Measurements from ENCODE around the gene S100A14. TPM values are rescaled to one million over a fixed set of nuclear protein-coding genes. Genes with fewer than 3 reads are reported as not detected.

S100A14 gene
- total RNA-seq, 3 donors from 2014 or later: 0.32 to 0.43 TPM; not detected in 1

DNA sequence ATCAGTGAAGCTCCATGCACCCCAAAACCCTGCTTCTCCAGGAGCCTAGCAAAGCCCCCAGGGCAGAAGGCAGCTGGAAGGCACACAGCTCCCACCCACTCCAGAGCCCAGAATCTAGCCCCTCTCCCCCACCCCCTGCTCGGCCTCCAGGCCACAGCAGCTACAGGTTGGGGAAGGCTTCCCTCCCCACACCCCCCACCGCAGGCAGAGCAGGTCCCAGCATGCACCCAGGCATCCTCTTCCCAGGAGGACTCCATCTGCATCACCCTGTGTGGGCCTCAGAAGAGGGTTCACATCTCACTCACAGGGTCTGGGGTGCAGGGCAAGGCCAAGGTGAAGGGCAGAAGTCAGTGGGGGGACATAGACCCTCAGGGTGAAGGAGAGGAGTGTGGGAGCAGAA, 719 bp downstream of the S100A14 start:
- Mint-ChIP-seq H3K9me3 (no peaks in the 10 kb centered on the region), H3K4me1 (ENCODE audit: low read depth) (peaks cover 3% of the 10 kb centered on the region), H3K4me3 (no peak overlapping the region), H3K36me3 (ENCODE audit: insufficient read depth) (no peaks in the 10 kb centered on the region), H3K27me3 (ENCODE audit: low read depth) (no peaks in the 10 kb centered on the region)
- no peak for DNase-seq
- ATAC-seq: no peak

GRCh38 chr1:153614906-153615305, 1.2 kb downstream of the S100A14 start:
- ATAC-seq (no peak), DNase-seq (no peak)
- H3K4me1 Mint-ChIP-seq (ENCODE audit: low read depth): peaks cover 3% of the 10 kb centered on the region
- H3K36me3 Mint-ChIP-seq (ENCODE audit: insufficient read depth): no peaks in the 10 kb centered on the region
- no peak overlapping the region for H3K4me3 Mint-ChIP-seq
- H3K27me3 Mint-ChIP-seq (ENCODE audit: low read depth): no peaks in the 10 kb centered on the region
- no peaks in the 10 kb centered on the region for H3K9me3 Mint-ChIP-seq

DNA sequence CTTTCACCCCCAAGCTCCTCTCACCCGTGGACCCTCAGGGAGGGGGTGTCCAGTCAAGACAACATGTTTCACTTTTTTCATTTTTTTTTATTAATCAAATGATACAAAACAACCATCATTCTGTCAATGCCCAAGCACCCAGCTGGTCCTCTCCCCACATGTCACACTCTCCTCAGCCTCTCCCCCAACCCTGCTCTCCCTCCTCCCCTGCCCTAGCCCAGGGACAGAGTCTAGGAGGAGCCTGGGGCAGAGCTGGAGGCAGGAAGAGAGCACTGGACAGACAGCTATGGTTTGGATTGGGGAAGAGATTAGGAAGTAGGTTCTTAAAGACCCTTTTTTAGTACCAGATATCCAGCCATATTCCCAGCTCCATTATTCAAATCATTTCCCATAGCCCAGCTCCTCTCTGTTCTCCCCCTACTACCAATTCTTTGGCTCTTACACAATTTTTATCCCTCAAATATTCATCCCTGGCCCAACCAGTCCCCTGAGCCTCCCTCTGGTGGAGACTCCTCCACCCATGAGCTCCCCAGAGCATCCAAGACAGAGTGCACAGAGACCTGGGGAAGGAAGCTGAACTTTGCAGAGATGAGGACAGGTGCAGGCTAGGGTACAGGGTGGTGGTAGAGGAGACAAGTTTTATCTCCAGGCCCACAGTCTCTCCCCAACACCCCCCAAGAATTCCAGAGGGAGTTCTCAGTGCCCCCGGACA, 1.8 kb downstream of the S100A14 start:
- Mint-ChIP-seq H3K4me3 (no peak overlapping the region), H3K27me3 (ENCODE audit: low read depth) (no peaks in the 10 kb centered on the region), H3K9me3 (no peaks in the 10 kb centered on the region), H3K36me3 (ENCODE audit: insufficient read depth) (no peaks in the 10 kb centered on the region), H3K4me1 (ENCODE audit: low read depth) (peaks cover 3% of the 10 kb centered on the region)
- no peak for DNase-seq
- ATAC-seq: no peak

DNA sequence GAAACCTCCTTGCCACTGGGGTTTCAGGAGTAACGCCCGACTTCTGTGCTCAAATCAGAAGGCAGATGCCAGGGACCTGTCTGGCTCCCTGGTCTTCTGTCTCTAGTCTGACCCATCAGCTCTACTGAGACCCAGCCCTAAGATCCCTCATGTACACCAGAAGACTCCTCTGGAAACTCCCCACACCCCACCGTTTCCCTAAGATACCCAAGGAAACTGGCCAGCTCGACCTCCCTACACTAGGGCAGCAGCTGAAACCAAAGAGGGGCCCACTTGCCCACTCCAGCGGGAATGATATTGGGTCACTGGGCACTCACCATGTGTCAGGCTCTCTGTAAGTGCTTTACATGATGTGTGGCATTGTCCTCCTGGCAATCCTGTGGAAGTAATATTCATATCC, 2.7 kb downstream of the S100A14 start:
- Mint-ChIP-seq H3K4me3 (no peak overlapping the region), H3K36me3 (ENCODE audit: insufficient read depth) (no peaks in the 10 kb centered on the region), H3K9me3 (no peaks in the 10 kb centered on the region), H3K4me1 (ENCODE audit: low read depth) (peaks cover 3% of the 10 kb centered on the region), H3K27me3 (ENCODE audit: low read depth) (no peaks in the 10 kb centered on the region)
- DNase-seq: no peak
- no peak for ATAC-seq

- no peaks in the 10 kb centered on the region for H3K36me3 Mint-ChIP-seq (ENCODE audit: insufficient read depth)
- DNase-seq (no peak), ATAC-seq (no peak)
- H3K4me1 Mint-ChIP-seq (ENCODE audit: low read depth): peaks cover 3% of the 10 kb centered on the region
- H3K9me3 Mint-ChIP-seq: no peaks in the 10 kb centered on the region
- no peak within 1 kb of the TSS for H3K4me3 Mint-ChIP-seq
- no peaks in the 10 kb centered on the region for H3K27me3 Mint-ChIP-seq (ENCODE audit: low read depth)
Observed at GRCh38 chr1:153612755-153613331, 3.3 kb downstream of the S100A14 start, which contains the start of gene S100A16. S100A16 (minus strand) TSS chr1:153613137; CDS start chr1:153608151, 4,986 bp downstream.

GRCh38 chr1:153612111-153612754, 3.9 kb downstream of the S100A14 start:
- no peak overlapping the region for H3K4me3 Mint-ChIP-seq
- DNase-seq: no peak
- H3K4me1 Mint-ChIP-seq (ENCODE audit: low read depth): no peaks in the 10 kb centered on the region
- H3K27me3 Mint-ChIP-seq (ENCODE audit: low read depth): no peaks in the 10 kb centered on the region
- H3K36me3 Mint-ChIP-seq (ENCODE audit: insufficient read depth): no peaks in the 10 kb centered on the region
- no peaks in the 10 kb centered on the region for H3K9me3 Mint-ChIP-seq
- ATAC-seq: no peak

DNA sequence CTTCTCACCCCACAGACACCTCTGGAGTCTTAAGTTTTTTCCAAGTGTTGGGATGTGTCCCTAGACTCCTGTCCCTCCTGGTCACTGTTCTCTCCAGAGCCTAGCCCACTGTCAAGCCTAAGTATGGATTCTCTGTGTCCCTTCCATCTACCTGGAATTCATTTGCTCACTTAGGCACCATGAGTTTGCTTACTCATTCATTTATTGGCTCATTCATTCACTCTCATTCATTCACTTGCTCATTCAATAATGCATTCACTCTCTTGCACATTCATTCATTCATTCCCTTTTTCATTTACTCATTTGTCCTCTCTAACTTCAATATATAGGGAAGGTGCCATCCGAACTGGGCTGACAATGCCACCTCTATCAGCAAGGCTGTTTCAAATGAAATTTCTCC, 4.8 kb downstream of the S100A14 start:
- no peaks in the 10 kb centered on the region for H3K9me3 Mint-ChIP-seq
- DNase-seq: no peak
- no peaks in the 10 kb centered on the region for H3K4me1 Mint-ChIP-seq (ENCODE audit: low read depth)
- H3K27me3 Mint-ChIP-seq (ENCODE audit: low read depth): no peaks in the 10 kb centered on the region
- H3K4me3 Mint-ChIP-seq: no peak overlapping the region
- ATAC-seq: no peak
- H3K36me3 Mint-ChIP-seq (ENCODE audit: insufficient read depth): no peaks in the 10 kb centered on the region

- Mint-ChIP-seq H3K9me3 (no peaks in the 10 kb centered on the region), H3K4me1 (ENCODE audit: low read depth) (no peaks in the 10 kb centered on the region), H3K27me3 (ENCODE audit: low read depth) (no peaks in the 10 kb centered on the region), H3K36me3 (ENCODE audit: insufficient read depth) (no peaks in the 10 kb centered on the region), H3K4me3 (no peak overlapping the region)
- DNase-seq (no peak), ATAC-seq (no peak)
Observed at GRCh38 chr1:153610811-153611301, 5.3 kb downstream of the S100A14 start.

DNA sequence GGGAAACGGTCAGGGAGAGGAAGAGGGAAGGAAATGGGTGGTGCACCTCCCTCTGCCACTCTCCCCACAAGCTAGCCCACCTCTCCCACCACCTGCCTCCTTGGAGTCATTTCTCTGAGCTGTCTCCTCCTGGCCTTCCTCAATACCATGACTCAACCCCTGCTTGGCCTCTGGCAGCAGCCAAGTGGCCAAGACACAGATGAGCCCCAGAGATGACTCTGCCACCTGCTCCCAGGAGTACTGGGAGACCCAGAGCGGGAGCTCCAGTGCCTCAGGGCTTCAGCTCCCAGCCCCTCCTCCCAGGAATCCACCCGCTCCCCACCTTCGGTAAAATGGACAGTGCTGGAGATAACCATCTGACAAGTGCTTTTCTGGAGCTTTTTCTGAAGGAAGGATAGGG, 5.8 kb downstream of the S100A14 start:
- no peak overlapping the region for H3K4me3 Mint-ChIP-seq
- H3K4me1 Mint-ChIP-seq (ENCODE audit: low read depth): no peaks in the 10 kb centered on the region
- ATAC-seq (no peak), DNase-seq (no peak)
- H3K9me3 Mint-ChIP-seq: no peaks in the 10 kb centered on the region
- H3K27me3 Mint-ChIP-seq (ENCODE audit: low read depth): no peaks in the 10 kb centered on the region
- H3K36me3 Mint-ChIP-seq (ENCODE audit: insufficient read depth): no peaks in the 10 kb centered on the region

DNA sequence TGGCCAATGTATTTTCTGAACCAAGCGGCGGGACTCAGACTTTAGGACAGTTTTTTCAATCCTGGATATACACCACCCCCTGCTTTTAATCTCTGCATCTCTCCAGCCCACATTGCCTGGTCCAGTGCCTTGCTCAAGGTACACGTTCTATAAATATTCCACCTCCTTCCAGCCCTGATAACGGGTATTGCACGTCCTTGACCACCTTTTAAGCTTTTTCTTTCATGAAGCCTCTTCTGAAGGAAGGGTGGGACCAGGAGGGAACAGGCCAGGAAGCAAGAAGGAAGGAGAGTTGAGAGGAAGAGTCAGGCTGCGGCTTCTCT, 6.6 kb downstream of the S100A14 start:
- Mint-ChIP-seq H3K4me3 (no peak overlapping the region), H3K9me3 (no peaks in the 10 kb centered on the region), H3K27me3 (ENCODE audit: low read depth) (no peaks in the 10 kb centered on the region), H3K36me3 (ENCODE audit: insufficient read depth) (no peaks in the 10 kb centered on the region), H3K4me1 (ENCODE audit: low read depth) (no peaks in the 10 kb centered on the region)
- no peak for ATAC-seq
- DNase-seq: no peak

DNA sequence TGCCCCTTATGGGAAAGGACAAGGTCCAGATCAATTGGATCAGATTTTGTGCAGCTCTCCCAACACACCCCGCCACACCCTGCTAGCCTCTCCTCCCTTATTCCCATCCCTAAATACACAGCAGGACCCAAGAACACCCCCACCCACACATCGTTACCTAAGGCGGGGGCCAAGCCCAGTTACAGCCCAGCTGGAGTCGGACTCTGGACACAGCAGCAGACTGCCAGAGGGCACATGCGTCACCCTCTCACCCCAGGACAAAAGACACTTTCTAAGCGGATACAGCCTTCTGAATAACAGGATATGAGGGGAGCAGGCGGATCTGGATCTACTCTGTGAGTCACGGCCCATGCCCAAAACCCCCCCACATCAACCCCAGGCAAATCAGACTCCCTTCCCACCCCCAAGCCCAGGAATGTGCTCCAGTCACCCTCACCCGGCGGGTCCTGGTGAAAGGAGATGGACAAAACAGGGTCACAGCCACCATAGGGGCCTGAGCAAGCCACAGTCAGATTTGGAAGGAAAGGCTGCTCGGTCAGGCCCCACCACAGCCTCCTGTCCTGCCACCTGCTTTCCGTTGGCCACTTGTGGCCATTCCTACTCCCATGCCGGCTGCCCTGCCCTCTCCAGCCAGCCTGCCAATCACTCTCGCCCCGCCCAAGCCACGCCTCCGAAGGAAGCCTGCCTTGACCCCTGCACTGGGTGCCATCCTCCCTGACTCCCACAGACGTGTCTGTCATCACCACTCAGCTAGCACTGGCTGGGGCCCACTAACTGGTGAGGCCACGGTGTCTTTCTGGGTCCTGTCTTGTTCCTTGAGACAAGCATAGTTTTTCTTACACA, 7.2 kb downstream of the S100A14 start:
- no peak for DNase-seq
- ATAC-seq: no peak
- Mint-ChIP-seq H3K9me3 (no peaks in the 10 kb centered on the region), H3K4me3 (no peak overlapping the region), H3K27me3 (ENCODE audit: low read depth) (no peaks in the 10 kb centered on the region), H3K36me3 (ENCODE audit: insufficient read depth) (no peaks in the 10 kb centered on the region), H3K4me1 (ENCODE audit: low read depth) (no peaks in the 10 kb centered on the region)

- Mint-ChIP-seq H3K4me3 (no peak overlapping the region), H3K4me1 (ENCODE audit: low read depth) (no peaks in the 10 kb centered on the region), H3K9me3 (no peaks in the 10 kb centered on the region), H3K36me3 (ENCODE audit: insufficient read depth) (no peaks in the 10 kb centered on the region), H3K27me3 (ENCODE audit: low read depth) (no peaks in the 10 kb centered on the region)
- ATAC-seq (no peak), DNase-seq (no peak)
Observed at GRCh38 chr1:153608089-153608682, 7.9 kb downstream of the S100A14 start.

DNA sequence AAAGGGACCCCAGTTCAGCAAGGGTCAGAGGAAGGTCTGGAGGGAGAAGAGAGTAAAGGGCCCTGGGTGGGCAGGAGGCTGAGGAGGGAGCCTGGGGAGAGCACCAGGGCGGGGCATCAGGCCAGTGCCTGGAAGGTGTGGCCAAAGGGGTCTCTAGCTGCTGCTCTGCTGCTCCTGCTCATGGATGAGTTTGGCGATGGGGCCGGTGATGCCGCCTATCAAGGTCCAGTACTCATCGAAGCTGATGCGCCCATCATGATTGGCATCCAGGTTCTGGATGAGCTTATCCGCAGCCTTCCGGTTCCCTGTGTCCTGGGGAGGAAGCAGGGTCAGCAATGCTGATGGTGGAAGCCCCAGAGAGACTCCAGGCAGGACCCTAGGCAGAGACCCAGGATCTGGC, 8.7 kb downstream of the S100A14 start:
- Mint-ChIP-seq H3K36me3 (ENCODE audit: insufficient read depth) (no peaks in the 10 kb centered on the region), H3K4me1 (ENCODE audit: low read depth) (peaks cover 2% of the 10 kb centered on the region), H3K9me3 (no peaks in the 10 kb centered on the region), H3K4me3 (no peak overlapping the region), H3K27me3 (ENCODE audit: low read depth) (no peaks in the 10 kb centered on the region)
- ATAC-seq: no peak
- no peak for DNase-seq

GRCh38 chr1:153606194-153606593, 9.9 kb downstream of the S100A14 start:
- peaks cover 5% of the 10 kb centered on the region for H3K4me1 Mint-ChIP-seq (ENCODE audit: low read depth)
- no peaks in the 10 kb centered on the region for H3K27me3 Mint-ChIP-seq (ENCODE audit: low read depth)
- H3K9me3 Mint-ChIP-seq: no peaks in the 10 kb centered on the region
- no peak overlapping the region for H3K4me3 Mint-ChIP-seq
- DNase-seq (no peak), ATAC-seq (no peak)
- no peaks in the 10 kb centered on the region for H3K36me3 Mint-ChIP-seq (ENCODE audit: insufficient read depth)

Measured in activated T-cell treated with anti-CD3 and anti-CD28 coated beads, Interleukin-2, amount 50 U/mL, for 4 hours (primary cell).